Mesendoderm (in vitro differentiated cells): Measurements from ENCODE around the gene DAGLA.

ENCODE experiments used
- DNase-seq: peaks from one replicate; pipeline ENCODE4 v3.0.0; 2013
- H2AK5ac ChIP-seq: 2 replicates; pipeline ENCODE4 v1.6.1; 2013; ENCODE audit warnings: low read length, inconsistent platforms
- H2BK120ac ChIP-seq: 2 replicates; pipeline ENCODE4 v1.6.1; 2013; ENCODE audit warnings: low read depth, mild to moderate bottlenecking, low read length, moderate library complexity, mixed read lengths
- H2BK15ac ChIP-seq: replicated peaks from 2 replicates; pipeline ENCODE4 v1.6.1; 2013; ENCODE audit warnings: low read depth, mild to moderate bottlenecking, moderate library complexity
- H2BK5ac ChIP-seq: 2 replicates; pipeline ENCODE4 v1.6.1; 2013; ENCODE audit warnings: low read length, inconsistent platforms
- H3K18ac ChIP-seq: 2 replicates; pipeline ENCODE4 v1.6.1; 2013; ENCODE audit warnings: mild to moderate bottlenecking, low read length, mixed read lengths
- H3K23ac ChIP-seq: one replicate; pipeline ENCODE4 v1.6.1; 2013; ENCODE audit warnings: low read length
- H3K27ac ChIP-seq: 2 replicates; pipeline ENCODE4 v1.5.1; 2013; ENCODE audit warnings: low read depth, mild to moderate bottlenecking, inconsistent platforms, low read length, moderate library complexity
- H3K27me3 ChIP-seq: 2 replicates; pipeline ENCODE4 v1.6.1; 2013; ENCODE audit warnings: low read length, control low read depth, mild to moderate bottlenecking, inconsistent platforms; ENCODE audit not compliant: insufficient read depth, poor library complexity
- H3K36me3 ChIP-seq: 2 replicates; pipeline ENCODE4 v1.6.1; 2013; ENCODE audit warnings: low read length, inconsistent platforms; ENCODE audit not compliant: control insufficient read depth, insufficient read depth
- H3K4ac ChIP-seq: one replicate; pipeline ENCODE4 v1.6.1; 2013; ENCODE audit warnings: low read depth, mild to moderate bottlenecking, low read length, moderate library complexity
- H3K4me1 ChIP-seq: 2 replicates; pipeline ENCODE4 v1.6.1; 2013; ENCODE audit warnings: low read depth, low read length, inconsistent platforms; ENCODE audit not compliant: control insufficient read depth
- H3K4me2 ChIP-seq: 2 replicates; pipeline ENCODE4 v1.6.1; 2013; ENCODE audit warnings: low read length
- H3K4me3 ChIP-seq: 2 replicates; pipeline ENCODE4 v1.5.1; 2013; ENCODE audit warnings: mild to moderate bottlenecking, low read length
- H3K56ac ChIP-seq: one replicate; pipeline ENCODE4 v1.6.1; 2013; ENCODE audit warnings: low read length
- H3K79me1 ChIP-seq: 2 replicates; pipeline ENCODE4 v1.6.1; 2013; ENCODE audit warnings: low read length, inconsistent platforms
- H3K79me2 ChIP-seq: 2 replicates; pipeline ENCODE4 v1.6.1; 2013; ENCODE audit warnings: mild to moderate bottlenecking, low read length; ENCODE audit not compliant: control insufficient read depth, insufficient read depth
- H3K9ac ChIP-seq: 2 replicates; pipeline ENCODE4 v1.6.1; 2013; ENCODE audit warnings: low read length, inconsistent platforms
- H4K5ac ChIP-seq: one replicate; pipeline ENCODE4 v1.6.1; 2013; ENCODE audit warnings: low read length
- H4K8ac ChIP-seq: one replicate; pipeline ENCODE4 v1.6.1; 2013; ENCODE audit warnings: low read depth, mild to moderate bottlenecking, control low read depth, low read length, moderate library complexity
- WGBS: extraction: QIAGEN DNeasy Blood & Tissue Kit; methylation state at CpG from one replicate; pipeline ENCODE4 v1.1.7; 2013; ENCODE audit warnings: low lambda C conversion rate, missing lambda C conversion rate; ENCODE audit not compliant: insufficient coverage; ENCODE audit errors: extremely low coverage; 5-methylcytosine and 5-hydroxymethylcytosine counted together

Gene DAGLA

DNA sequence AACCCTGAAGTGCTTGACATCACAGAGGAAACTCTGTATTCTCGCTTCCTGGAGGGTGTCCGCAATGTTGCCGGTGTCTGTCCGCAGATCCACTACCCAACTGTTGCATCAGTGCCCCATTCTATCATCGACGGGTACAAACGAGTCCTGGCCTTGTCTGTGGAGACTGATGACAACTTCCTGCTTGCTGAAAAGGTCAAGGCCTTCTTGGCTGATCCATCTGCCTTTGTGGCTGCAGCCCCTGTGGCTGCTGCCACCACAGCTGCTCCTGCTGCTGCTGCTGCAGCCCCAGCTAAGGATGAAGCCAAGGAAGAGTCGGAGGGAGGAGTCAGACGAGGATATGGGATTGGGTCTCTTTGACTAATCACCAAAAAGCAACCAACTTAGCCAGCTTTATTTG lies 42.9 kb upstream of the DAGLA start:
- Histone ChIP-seq H3K27me3 (no peaks in the 10 kb centered on the region), H2BK5ac (no peak overlapping the region), H3K36me3 (no peaks in the 10 kb centered on the region), H3K4ac (no peak overlapping the region), H2AK5ac (no peak overlapping the region), H3K4me3 (no peak overlapping the region), H2BK120ac (no peak overlapping the region), H3K4me2 (no peak overlapping the region), H3K56ac (no peak overlapping the region), H4K8ac (no peak overlapping the region), H3K23ac (no peak overlapping the region), H3K79me1 (no peaks in the 10 kb centered on the region), H4K5ac (no peak overlapping the region), H3K4me1 (no peaks in the 10 kb centered on the region), H3K18ac (no peak overlapping the region), H2BK15ac (no peak overlapping the region), H3K27ac (no peak overlapping the region), H3K79me2 (no peaks in the 10 kb centered on the region), H3K9ac (no peak overlapping the region)
- WGBS, result no CpG with 5 or more reads among the region's 9 CpGs
- DNase-seq, result no peak

DNA sequence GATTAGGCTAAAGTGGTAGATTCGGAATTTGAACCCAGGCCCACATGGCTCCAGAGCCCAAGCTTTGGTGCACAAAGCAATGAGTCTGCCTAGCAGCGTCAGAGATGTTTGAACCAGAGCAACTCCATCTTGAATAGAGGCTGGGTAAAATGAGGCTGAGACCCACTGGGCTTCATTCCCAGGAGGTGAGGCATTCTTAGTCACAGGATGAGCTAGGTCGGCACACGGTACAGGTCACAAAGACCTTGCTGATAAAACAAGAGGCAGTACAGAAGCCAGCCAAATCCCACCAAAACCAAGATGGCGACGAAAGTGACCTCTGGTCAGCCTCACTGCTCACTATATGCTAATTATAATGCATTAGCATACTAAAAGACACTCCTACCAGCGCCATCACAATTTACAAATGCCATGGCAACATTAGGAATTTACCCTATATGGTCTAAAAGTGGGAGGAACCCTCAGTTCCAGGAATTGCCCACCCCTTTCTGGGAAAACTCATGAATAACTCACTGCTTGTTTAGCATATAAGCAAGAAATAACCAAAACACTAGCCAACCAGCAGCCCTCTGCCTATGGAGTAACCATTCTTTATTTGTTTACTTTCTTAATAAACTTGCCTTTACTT lies 40.3 kb upstream of the DAGLA start:
- Histone ChIP-seq H3K36me3 (no peaks in the 10 kb centered on the region), H3K4me1 (no peaks in the 10 kb centered on the region), H3K27ac (no peak overlapping the region)

DNA sequence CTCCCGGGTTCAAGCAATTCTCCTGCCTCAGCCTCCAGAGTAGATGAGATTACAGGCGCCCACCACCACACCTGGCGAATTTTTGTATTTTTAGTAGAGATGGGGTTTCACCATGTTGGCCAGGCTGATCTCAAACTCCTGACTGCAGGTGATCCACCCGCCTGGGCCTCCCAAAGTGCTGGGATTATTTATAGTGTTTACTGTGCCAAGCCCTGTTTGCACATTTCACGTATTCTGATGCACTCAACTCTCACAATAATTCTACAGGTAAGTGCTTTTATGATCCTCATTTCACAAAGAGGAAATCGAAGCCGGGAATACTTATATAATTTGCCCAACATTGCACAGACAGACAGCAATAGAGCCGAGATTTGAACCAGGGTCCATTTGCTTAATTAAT lies 38.0 kb upstream of the DAGLA start:
- Histone ChIP-seq H2BK15ac (no peak overlapping the region), H3K4ac (no peak overlapping the region), H3K23ac (no peak overlapping the region), H4K8ac (no peak overlapping the region), H3K56ac (no peak overlapping the region), H3K4me2 (no peak overlapping the region), H3K36me3 (no peaks in the 10 kb centered on the region), H3K18ac (no peak overlapping the region), H2AK5ac (no peak overlapping the region), H3K4me1 (no peaks in the 10 kb centered on the region), H2BK120ac (no peak overlapping the region), H3K9ac (no peak overlapping the region), H3K27ac (no peak overlapping the region), H4K5ac (no peak overlapping the region), H3K79me2 (no peaks in the 10 kb centered on the region), H3K4me3 (no peak overlapping the region), H2BK5ac (no peak overlapping the region), H3K79me1 (no peaks in the 10 kb centered on the region), H3K27me3 (no peaks in the 10 kb centered on the region)
- no peak for DNase-seq
- no CpG with 5 or more reads among the region's 8 CpGs for WGBS

More for the DNA sequence above, 40.3 kb upstream of the DAGLA start:
- no peak overlapping the region for H3K4me3 ChIP-seq
- H3K79me2 ChIP-seq, result no peaks in the 10 kb centered on the region
- H2AK5ac ChIP-seq, result no peak overlapping the region
- H3K4ac ChIP-seq, result no peak overlapping the region
- H3K18ac ChIP-seq, result no peak overlapping the region
- H3K79me1 ChIP-seq, result no peaks in the 10 kb centered on the region
- no peak overlapping the region for H3K23ac ChIP-seq
- H2BK5ac ChIP-seq, result no peak overlapping the region
- H3K27me3 ChIP-seq, result no peaks in the 10 kb centered on the region
- no CpG with 5 or more reads among the region's 7 CpGs for WGBS
- no peak overlapping the region for H3K4me2 ChIP-seq
- H2BK120ac ChIP-seq, result no peak overlapping the region
- H4K5ac ChIP-seq, result no peak overlapping the region
- no peak overlapping the region for H3K56ac ChIP-seq
- H3K9ac ChIP-seq, result no peak overlapping the region
- H4K8ac ChIP-seq, result no peak overlapping the region
- H2BK15ac ChIP-seq, result no peak overlapping the region
- peak; percentile 47 for DNase-seq

DNA sequence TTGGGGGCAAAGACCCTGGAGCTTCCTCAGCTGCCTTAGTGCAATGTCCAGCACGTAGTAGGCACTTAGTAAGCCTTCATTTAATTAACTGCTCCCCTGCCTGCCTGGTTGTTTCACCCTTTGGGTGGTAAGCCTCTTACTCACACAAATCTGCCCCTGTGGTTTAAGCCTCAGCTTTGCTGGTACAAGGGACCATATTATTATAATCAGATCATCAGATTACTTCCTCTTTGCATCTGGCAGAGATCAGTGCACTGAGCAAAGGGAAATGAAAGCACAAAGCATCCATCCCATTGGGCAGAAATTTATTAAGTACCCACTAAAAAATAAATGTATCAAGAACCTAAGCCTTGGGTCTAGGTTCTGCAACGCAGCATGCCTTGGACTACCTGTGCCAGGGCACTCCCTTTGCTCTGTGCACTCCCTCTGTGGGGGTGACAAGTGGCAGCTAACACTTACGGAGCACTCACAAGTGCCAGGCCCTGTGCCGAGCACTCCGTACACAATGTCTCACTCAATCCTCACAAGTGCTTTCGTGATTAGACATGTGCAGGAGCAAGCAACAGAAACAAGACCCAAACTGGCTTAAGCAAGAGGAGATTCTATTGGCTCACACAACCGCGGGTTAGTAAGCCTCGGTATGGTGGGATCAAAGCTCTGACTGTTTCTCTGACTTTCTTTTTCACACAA lies 34.9 kb upstream of the DAGLA start:
- no peak overlapping the region for H3K18ac ChIP-seq
- no peak overlapping the region for H3K27ac ChIP-seq
- no peak overlapping the region for H2BK120ac ChIP-seq
- H2BK5ac ChIP-seq, result no peak overlapping the region
- H3K9ac ChIP-seq, result no peak overlapping the region
- H3K27me3 ChIP-seq, result no peaks in the 10 kb centered on the region
- no peak overlapping the region for H2BK15ac ChIP-seq
- H3K56ac ChIP-seq, result no peak overlapping the region
- H3K4ac ChIP-seq, result no peak overlapping the region
- no peak overlapping the region for H2AK5ac ChIP-seq
- no peak for DNase-seq
- no peak overlapping the region for H4K5ac ChIP-seq
- H3K36me3 ChIP-seq, result no peaks in the 10 kb centered on the region
- no peaks in the 10 kb centered on the region for H3K79me2 ChIP-seq
- WGBS, result no CpG with 5 or more reads among the region's 9 CpGs
- no peak overlapping the region for H4K8ac ChIP-seq
- H3K4me3 ChIP-seq, result no peak overlapping the region
- H3K23ac ChIP-seq, result no peak overlapping the region
- no peaks in the 10 kb centered on the region for H3K4me1 ChIP-seq
- H3K4me2 ChIP-seq, result no peak overlapping the region
- no peaks in the 10 kb centered on the region for H3K79me1 ChIP-seq

DNA sequence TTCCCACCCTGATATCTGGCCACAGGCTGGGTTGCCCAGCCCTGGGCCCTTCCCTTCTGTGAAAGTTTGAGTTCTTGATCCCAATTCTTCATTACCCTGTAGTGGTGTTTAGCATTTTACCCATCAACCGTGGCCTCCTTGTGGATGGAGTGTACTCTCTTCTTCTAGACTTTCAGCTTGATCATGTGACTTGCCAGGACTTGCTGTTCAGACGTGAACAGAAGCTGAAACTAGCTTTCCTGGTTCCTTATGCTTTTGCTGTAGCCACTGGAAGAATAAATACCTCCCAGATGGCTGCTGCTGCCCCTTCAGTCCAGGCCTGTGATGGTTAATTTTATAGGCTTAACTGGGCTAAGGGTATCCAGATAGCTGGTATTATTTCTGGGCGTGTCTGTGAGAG lies 32.7 kb upstream of the DAGLA start:
- no peak overlapping the region for H3K9ac ChIP-seq
- no peaks in the 10 kb centered on the region for H3K4me1 ChIP-seq
- no peaks in the 10 kb centered on the region for H3K36me3 ChIP-seq
- no peaks in the 10 kb centered on the region for H3K79me1 ChIP-seq
- DNase-seq, result no peak
- WGBS, result no CpG with 5 or more reads among the region's 3 CpGs
- no peak overlapping the region for H3K56ac ChIP-seq
- H3K18ac ChIP-seq, result no peak overlapping the region
- H3K27ac ChIP-seq, result no peak overlapping the region
- H3K4ac ChIP-seq, result no peak overlapping the region
- H2BK120ac ChIP-seq, result no peak overlapping the region
- no peak overlapping the region for H3K23ac ChIP-seq
- no peak overlapping the region for H2BK15ac ChIP-seq
- H3K4me3 ChIP-seq, result no peak overlapping the region
- H4K5ac ChIP-seq, result no peak overlapping the region
- no peak overlapping the region for H3K4me2 ChIP-seq
- no peak overlapping the region for H2AK5ac ChIP-seq
- no peak overlapping the region for H2BK5ac ChIP-seq
- H3K79me2 ChIP-seq, result no peaks in the 10 kb centered on the region
- H4K8ac ChIP-seq, result no peak overlapping the region
- H3K27me3 ChIP-seq, result no peaks in the 10 kb centered on the region
